Measurements from ENCODE around the gene TBL1X.

The TBL1X gene

GRCh38 chrX:9587642-9588041, 122.8 kb downstream of the TBL1X start:
- no peak for TF ChIP-seq SIN3A (IDR thresholded peaks at IDR 0.05; ENCODE audit: borderline replicate concordance, insufficient read depth, low read length)
- TF ChIP-seq FOXP2 (optimal IDR thresholded peaks at IDR 0.05; ENCODE audit: borderline replicate concordance, extremely low read depth, extremely low read length, insufficient read depth) = no peak
- no peak for TF ChIP-seq POLR2AphosphoS5 (IDR thresholded peaks at IDR 0.05; ENCODE audit: low read depth, low read length)
- TF ChIP-seq REST (IDR thresholded peaks at IDR 0.05; ENCODE audit: insufficient read depth in 1 of 2, low read depth in 2 of 2, low read length in 2 of 2) = no peak
- TF ChIP-seq TAF1 (IDR thresholded peaks at IDR 0.05; ENCODE audit: borderline replicate concordance, insufficient read depth, low read length) = no peak

GRCh38 chrX:9591496-9591895, 126.6 kb downstream of the TBL1X start:
- TF ChIP-seq TAF1 (IDR thresholded peaks at IDR 0.05; ENCODE audit: borderline replicate concordance, insufficient read depth, low read length) = no peak
- no peak for TF ChIP-seq FOXP2 (optimal IDR thresholded peaks at IDR 0.05; ENCODE audit: borderline replicate concordance, extremely low read depth, extremely low read length, insufficient read depth)
- no peak for TF ChIP-seq POLR2AphosphoS5 (IDR thresholded peaks at IDR 0.05; ENCODE audit: low read depth, low read length)
- no peak for TF ChIP-seq SIN3A (IDR thresholded peaks at IDR 0.05; ENCODE audit: borderline replicate concordance, insufficient read depth, low read length)
- TF ChIP-seq REST (IDR thresholded peaks at IDR 0.05; ENCODE audit: insufficient read depth in 1 of 2, low read depth in 2 of 2, low read length in 2 of 2) = no peak

GRCh38 chrX:9593756-9594155, 128.9 kb downstream of the TBL1X start:
- TF ChIP-seq REST (IDR thresholded peaks at IDR 0.05; ENCODE audit: insufficient read depth in 1 of 2, low read depth in 2 of 2, low read length in 2 of 2) (no peak), POLR2AphosphoS5 (IDR thresholded peaks at IDR 0.05; ENCODE audit: low read depth, low read length) (no peak), SIN3A (IDR thresholded peaks at IDR 0.05; ENCODE audit: borderline replicate concordance, insufficient read depth, low read length) (no peak), FOXP2 (optimal IDR thresholded peaks at IDR 0.05; ENCODE audit: borderline replicate concordance, extremely low read depth, extremely low read length, insufficient read depth) (no peak), TAF1 (IDR thresholded peaks at IDR 0.05; ENCODE audit: borderline replicate concordance, insufficient read depth, low read length) (no peak)

GRCh38 chrX:9595174-9595573, 130.3 kb downstream of the TBL1X start:
- TF ChIP-seq TAF1 (IDR thresholded peaks at IDR 0.05; ENCODE audit: borderline replicate concordance, insufficient read depth, low read length) (no peak), REST (IDR thresholded peaks at IDR 0.05; ENCODE audit: insufficient read depth in 1 of 2, low read depth in 2 of 2, low read length in 2 of 2) (no peak), FOXP2 (optimal IDR thresholded peaks at IDR 0.05; ENCODE audit: borderline replicate concordance, extremely low read depth, extremely low read length, insufficient read depth) (no peak), SIN3A (IDR thresholded peaks at IDR 0.05; ENCODE audit: borderline replicate concordance, insufficient read depth, low read length) (no peak), POLR2AphosphoS5 (IDR thresholded peaks at IDR 0.05; ENCODE audit: low read depth, low read length) (no peak)

GRCh38 chrX:9596837-9597236, 132.0 kb downstream of the TBL1X start:
- TF ChIP-seq FOXP2 (optimal IDR thresholded peaks at IDR 0.05; ENCODE audit: borderline replicate concordance, extremely low read depth, extremely low read length, insufficient read depth) (no peak), SIN3A (IDR thresholded peaks at IDR 0.05; ENCODE audit: borderline replicate concordance, insufficient read depth, low read length) (no peak), REST (IDR thresholded peaks at IDR 0.05; ENCODE audit: insufficient read depth in 1 of 2, low read depth in 2 of 2, low read length in 2 of 2) (no peak), TAF1 (IDR thresholded peaks at IDR 0.05; ENCODE audit: borderline replicate concordance, insufficient read depth, low read length) (no peak)
